T-cell (primary cell): Measurements from ENCODE around the gene KIAA2012. TPM values are rescaled to one million over a fixed set of nuclear protein-coding genes. Genes with fewer than 3 reads are reported as not detected.
"Not testable (repeated sequence)": the region's sequence is repeated elsewhere in the genome, so short reads cannot be mapped to it uniquely, and the experiment has no call there.

Experiments
- ATAC-seq, 4 experiments: fragments of 200-7000 bp in 3 of 4; fragments of 150-1000 bp in 1 of 4; cut with Tn5 transposase; replicated peaks in 1 of 4; 1 replicate in 3 of 4; 2 replicates in 1 of 4; pipeline ENCODE4 v1.10.0; 2021; ENCODE audit warnings: moderate library complexity in 3 of 4, mild to moderate bottlenecking in 2 of 4, moderate number of reproducible peaks in 1 of 4
- CTCF ChIA-PET, 2 donors: fragments of 300-600 bp; sonication (Branson Sonifier 250); formaldehyde crosslinking; loops; one replicate each; lab custom pipeline; 2022; ENCODE audit warnings: antibody characterized with exemption in 2 of 2; lab: Charles Lee
- POLR2A ChIA-PET, 2 donors: fragments of 300-600 bp; sonication (Branson Sonifier 250); formaldehyde crosslinking; loops; one replicate each; lab custom pipeline; 2022; ENCODE audit warnings: antibody characterized with exemption in 2 of 2; lab: Charles Lee
- DNase-seq, 35 experiments: peaks; one replicate each; pipeline versions ENCODE4 v3.0.0 to v3.0.0-alpha.2; 2013 to 2023
- H3K27ac ChIP-seq: one replicate; pipeline ENCODE4 v1.5.1; 2013; ENCODE audit warnings: low read length
- H3K27me3 ChIP-seq, 2 experiments: replicated peaks in 1 of 2; 1 replicate in 1 of 2; 2 replicates in 1 of 2; pipeline versions ENCODE4 v1.6.1 to v1.7.0; 2013; ENCODE audit warnings: low read length in 1 of 2, mixed read lengths in 1 of 2; ENCODE audit not compliant: control insufficient read depth in 2 of 2, insufficient read depth in 2 of 2; ENCODE audit errors: extremely low read depth in 1 of 2
- H3K36me3 ChIP-seq, 2 donors: 1 replicate in 1 of 2; 2 replicates in 1 of 2; pipeline versions ENCODE4 v1.6.1 to v1.7.0; 2013; ENCODE audit warnings: low read length in 1 of 2; ENCODE audit not compliant: control insufficient read depth in 2 of 2, insufficient read depth in 1 of 2; ENCODE audit errors: extremely low read depth in 1 of 2
- H3K4me1 ChIP-seq, 2 experiments: 1 replicate in 1 of 2; 2 replicates in 1 of 2; pipeline versions ENCODE4 v1.6.1 to v1.7.0; 2013; ENCODE audit warnings: low read length in 2 of 2, mixed read lengths in 1 of 2; ENCODE audit not compliant: insufficient read depth in 2 of 2, control insufficient read depth in 1 of 2; ENCODE audit errors: extremely low read depth in 1 of 2
- H3K4me3 ChIP-seq, 2 donors: 1 replicate in 1 of 2; 2 replicates in 1 of 2; pipeline versions ENCODE4 v1.5.1 to v1.7.0; 2013; ENCODE audit warnings: mild to moderate bottlenecking in 2 of 2, low read length in 1 of 2, moderate library complexity in 1 of 2; ENCODE audit not compliant: control insufficient read depth in 1 of 2; ENCODE audit errors: extremely low read depth in 1 of 2
- H3K9me3 ChIP-seq: 2 replicates; pipeline ENCODE4 v1.7.0; 2013
- H3K27ac Mint-ChIP-seq, 2 donors: one replicate each; pipeline ENCODE4 v1.8.0; 2020 to 2021; ENCODE audit warnings: mild to moderate bottlenecking in 2 of 2, mixed read lengths in 2 of 2
- H3K27me3 Mint-ChIP-seq, 2 donors: one replicate each; pipeline ENCODE4 v1.8.0; 2021 to 2022; ENCODE audit warnings: mixed read lengths in 2 of 2
- H3K36me3 Mint-ChIP-seq: one replicate; pipeline ENCODE4 v1.8.0; 2021; ENCODE audit warnings: mixed read lengths
- H3K4me1 Mint-ChIP-seq, 3 donors: one replicate each; pipeline ENCODE4 v1.8.0; 2020 to 2022; ENCODE audit warnings: mixed read lengths in 3 of 3, mild to moderate bottlenecking in 1 of 3
- H3K4me3 Mint-ChIP-seq, 3 donors: one replicate each; pipeline ENCODE4 v1.8.0; 2020 to 2022; ENCODE audit warnings: mild to moderate bottlenecking in 3 of 3, mixed read lengths in 3 of 3, moderate library complexity in 3 of 3
- H3K9me3 Mint-ChIP-seq, 3 donors: one replicate each; pipeline ENCODE4 v1.8.0; 2020 to 2022; ENCODE audit warnings: mixed read lengths in 3 of 3
- WGBS: methylation state at CpG from one replicate; pipeline ENCODE4 v1.1.5; 2013; ENCODE audit warnings: missing lambda C conversion rate; ENCODE audit not compliant: insufficient coverage; 5-methylcytosine and 5-hydroxymethylcytosine counted together
- total RNA-seq, 35 experiments: library from RNA in 6 of 35; stranded (reverse) in 6 of 35; fragments of 120-200 nt in 1 of 35; gene quantifications; one replicate each; pipeline versions ENCODE4 v1.2.1 to v1.2.4 and lab custom pipeline; 2013 to 2026

Gene KIAA2012
- total RNA-seq, 5 donors from 2014 or later (not counting 1 experiment from before 2014, with no cell fraction given) = not detected

GRCh38 chr2:202127687-202128331 lies 54.8 kb downstream of the KIAA2012 start:
- Mint-ChIP-seq H3K36me3 (no peaks in the 10 kb centered on the region), H3K4me3 (no peak overlapping the region), H3K4me1 (no peaks in the 10 kb centered on the region), H3K9me3 (no peaks in the 10 kb centered on the region), H3K27ac (no peak overlapping the region), H3K27me3 (peaks cover 6 to 16% of the 10 kb centered on the region in 2 donors)
- H3K4me3 ChIP-seq = no peak overlapping the region
- H3K9me3 ChIP-seq = no peaks in the 10 kb centered on the region
- H3K27ac ChIP-seq = no peak overlapping the region
- peaks cover 0 to 3% of the 10 kb centered on the region in 2 experiments for H3K27me3 ChIP-seq
- WGBS = 94% methylated on average over 3 of the region's 3 CpGs
- H3K36me3 ChIP-seq = no peaks in the 10 kb centered on the region
- POLR2A ChIA-PET = no interaction called here
- ATAC-seq (no peak), DNase-seq (no peak)
- no peaks in the 10 kb centered on the region for H3K4me1 ChIP-seq
- CTCF ChIA-PET = no interaction called here

GRCh38 chr2:202129841-202130240 lies 56.8 kb downstream of the KIAA2012 start:
- Mint-ChIP-seq H3K36me3 (no peaks in the 10 kb centered on the region), H3K4me1 (no peaks in the 10 kb centered on the region), H3K9me3 (no peaks in the 10 kb centered on the region), H3K4me3 (no peak overlapping the region), H3K27ac (no peak overlapping the region), H3K27me3 (peaks cover 6 to 8% of the 10 kb centered on the region in 2 donors)
- ChIA-PET POLR2A (no interaction called here), CTCF (no interaction called here)
- no peak for DNase-seq
- Histone ChIP-seq H3K27me3 (peaks cover 0 to 3% of the 10 kb centered on the region in 2 experiments), H3K4me1 (no peaks in the 10 kb centered on the region), H3K27ac (no peak overlapping the region), H3K9me3 (no peaks in the 10 kb centered on the region), H3K4me3 (no peak overlapping the region), H3K36me3 (no peaks in the 10 kb centered on the region)
- no peak for ATAC-seq
- WGBS = no CpG with 5 or more reads among the region's 3 CpGs

GRCh38 chr2:202133200-202133908 lies 60.3 kb downstream of the KIAA2012 start:
- POLR2A ChIA-PET = interaction anchor here in 1 of 2 donors (0.7 kb wide), 1 partner anchor 1545 kb away, joined by 6 read pairs; no protein-coding TSS in a partner anchor
- peaks cover 0 to 2% of the 10 kb centered on the region in 2 experiments for H3K27me3 ChIP-seq
- H3K27ac ChIP-seq = no peak overlapping the region
- Mint-ChIP-seq H3K9me3 (no peaks in the 10 kb centered on the region), H3K4me3 (no peak overlapping the region), H3K27me3 (peaks cover 0 to 2% of the 10 kb centered on the region in 2 donors), H3K4me1 (no peaks in the 10 kb centered on the region), H3K36me3 (no peaks in the 10 kb centered on the region), H3K27ac (no peak overlapping the region)
- H3K9me3 ChIP-seq = no peaks in the 10 kb centered on the region
- WGBS = no CpG with 5 or more reads among the region's 5 CpGs
- H3K4me3 ChIP-seq = no peak overlapping the region
- DNase-seq (no peak), ATAC-seq (no peak)
- H3K36me3 ChIP-seq = no peaks in the 10 kb centered on the region
- CTCF ChIA-PET = interaction anchor here in 1 of 2 donors (0.6 kb wide), 1 partner anchor 966 kb away, joined by 3 read pairs; no protein-coding TSS in a partner anchor
- H3K4me1 ChIP-seq = no peaks in the 10 kb centered on the region

- Mint-ChIP-seq H3K36me3 (no peaks in the 10 kb centered on the region), H3K27ac (no peak overlapping the region), H3K4me3 (no peak overlapping the region), H3K9me3 (no peaks in the 10 kb centered on the region), H3K4me1 (no peaks in the 10 kb centered on the region), H3K27me3 (peaks cover 0 to 2% of the 10 kb centered on the region in 2 donors)
- Histone ChIP-seq H3K27ac (no peak overlapping the region), H3K27me3 (peaks cover 0 to 2% of the 10 kb centered on the region in 2 experiments), H3K4me3 (no peak overlapping the region), H3K36me3 (no peaks in the 10 kb centered on the region), H3K4me1 (no peaks in the 10 kb centered on the region), H3K9me3 (no peaks in the 10 kb centered on the region)
- ChIA-PET POLR2A (no interaction called here), CTCF (no interaction called here)
- DNase-seq = no peak
- no peak for ATAC-seq
Observed at GRCh38 chr2:202133909-202134265, 60.8 kb downstream of the KIAA2012 start.

- Mint-ChIP-seq H3K27me3 (peaks cover 3 to 8% of the 10 kb centered on the region in 2 donors), H3K4me1 (no peaks in the 10 kb centered on the region), H3K27ac (no peak overlapping the region), H3K9me3 (no peaks in the 10 kb centered on the region), H3K36me3 (no peaks in the 10 kb centered on the region), H3K4me3 (no peak overlapping the region)
- peaks cover 0 to 2% of the 10 kb centered on the region in 2 experiments for H3K27me3 ChIP-seq
- DNase-seq = no peak
- no peak overlapping the region for H3K4me3 ChIP-seq
- no peak overlapping the region for H3K27ac ChIP-seq
- no peaks in the 10 kb centered on the region for H3K4me1 ChIP-seq
- 80% methylated on average over 1 of the region's 4 CpGs for WGBS
- no peaks in the 10 kb centered on the region for H3K9me3 ChIP-seq
- H3K36me3 ChIP-seq = no peaks in the 10 kb centered on the region
- ChIA-PET POLR2A (interaction anchor here in 1 of 2 donors (0.7 kb wide), 1 partner anchor 43 kb away, joined by 4 read pairs; no protein-coding TSS in a partner anchor), CTCF (no interaction called here)
- ATAC-seq = no peak
Observed at GRCh38 chr2:202135091-202135874, 62.2 kb downstream of the KIAA2012 start.

GRCh38 chr2:202136039-202136438 lies 63.0 kb downstream of the KIAA2012 start:
- H3K4me3 Mint-ChIP-seq, H3K27ac ChIP-seq, CTCF ChIA-PET, DNase-seq, ATAC-seq, H3K27ac Mint-ChIP-seq, H3K4me1 ChIP-seq, POLR2A ChIA-PET, H3K9me3 Mint-ChIP-seq, H3K9me3 ChIP-seq, H3K4me3 ChIP-seq, H3K4me1 Mint-ChIP-seq, H3K36me3 Mint-ChIP-seq, H3K36me3 ChIP-seq, H3K27me3 ChIP-seq, H3K27me3 Mint-ChIP-seq: not testable (repeated sequence)
- WGBS = 78% methylated on average over 14 of the region's 18 CpGs
